CD4-positive, alpha-beta T cell (primary cell): ENCODE data around the gene SHROOM2. TPM values are rescaled to one million over a fixed set of nuclear protein-coding genes. Genes with fewer than 3 reads are reported as not detected.

Experiments
- ATAC-seq: fragments of 200-7000 bp; cut with Tn5 transposase; one replicate; pipeline ENCODE4 v1.10.0; 2022; ENCODE audit warnings: mild to moderate bottlenecking; ENCODE audit not compliant: poor library complexity
- CTCF ChIA-PET: fragments of 350-600 bp; sonication (Branson Sonifier 250); formaldehyde crosslinking; loops from one replicate; lab custom pipeline; 2021; ENCODE audit warnings: antibody characterized with exemption, inconsistent platforms; lab: Charles Lee
- POLR2A ChIA-PET: fragments of 350-600 bp; sonication (Branson Sonifier 250); formaldehyde crosslinking; loops from one replicate; lab custom pipeline; 2021; ENCODE audit warnings: antibody characterized with exemption, inconsistent platforms; lab: Charles Lee
- DNase-seq, 14 experiments: peaks; one replicate each; pipeline ENCODE4 v3.0.0-alpha.2; 2013 to 2020; ENCODE audit warnings: mixed read lengths in 2 of 14
- H3K27ac ChIP-seq, 2 donors: one replicate each; pipeline versions ENCODE4 v1.5.1 to v1.7.0; 2013; ENCODE audit warnings: low read length in 2 of 2, low read depth in 1 of 2, mild to moderate bottlenecking in 1 of 2
- H3K27me3 ChIP-seq, 2 experiments: 1 replicate in 1 of 2; 2 replicates in 1 of 2; pipeline versions ENCODE4 v1.6.1 to v1.7.0; 2013; ENCODE audit warnings: low read length in 2 of 2, control low read depth in 1 of 2, mild to moderate bottlenecking in 1 of 2, moderate library complexity in 1 of 2; ENCODE audit not compliant: insufficient read depth in 2 of 2, control insufficient read depth in 1 of 2
- H3K36me3 ChIP-seq: one replicate; pipeline ENCODE4 v1.6.1; 2013; ENCODE audit warnings: low read length, control low read depth; ENCODE audit not compliant: insufficient read depth
- H3K4me1 ChIP-seq: one replicate; pipeline ENCODE4 v1.6.1; 2013; ENCODE audit warnings: low read length, control low read depth; ENCODE audit not compliant: insufficient read depth
- H3K4me3 ChIP-seq: one replicate; pipeline ENCODE4 v1.5.1; 2013; ENCODE audit warnings: mild to moderate bottlenecking, low read length, moderate library complexity
- H3K9me3 ChIP-seq, 2 experiments: 1 replicate in 1 of 2; 2 replicates in 1 of 2; pipeline versions ENCODE4 v1.6.1 to v1.7.0; 2013; ENCODE audit warnings: low read length in 2 of 2, mild to moderate bottlenecking in 2 of 2, control low read depth in 1 of 2, moderate library complexity in 1 of 2; ENCODE audit not compliant: control insufficient read depth in 1 of 2, insufficient read depth in 1 of 2
- H3K27ac Mint-ChIP-seq: one replicate; pipeline ENCODE4 v1.8.0; 2020; ENCODE audit warnings: mixed read lengths
- H3K27me3 Mint-ChIP-seq: one replicate; pipeline ENCODE4 v1.8.0; 2021; ENCODE audit warnings: mixed read lengths
- H3K36me3 Mint-ChIP-seq: one replicate; pipeline ENCODE4 v1.8.0; 2021; ENCODE audit warnings: low read depth, mixed read lengths
- H3K4me1 Mint-ChIP-seq: one replicate; pipeline ENCODE4 v1.8.0; 2021; ENCODE audit warnings: low read depth, mixed read lengths
- H3K4me3 Mint-ChIP-seq: one replicate; pipeline ENCODE4 v1.8.0; 2020; ENCODE audit warnings: mild to moderate bottlenecking, mixed read lengths
- H3K9me3 Mint-ChIP-seq: one replicate; pipeline ENCODE4 v1.8.0; 2020; ENCODE audit warnings: mixed read lengths
- CTCF ChIP-seq: fragments of 200-600 bp; IDR thresholded peaks from one replicate; pipeline ENCODE4 v1.8.0; 2022; ENCODE audit warnings: antibody characterized with exemption, mild to moderate bottlenecking
- intact Hi-C, 2 experiments: fragments of 100-400 bp; cut with DNase I in 1 of 2; cut with micrococcal nuclease in 1 of 2; formaldehyde crosslinking; loops; one replicate each; pipeline versions ENCODE4 v1.15.1 to v1.9.0; 2023 to 2025; cut with DNase I, micrococcal nuclease
- total RNA-seq, 174 experiments: library from RNA in 2 of 174; stranded (reverse) in 2 of 174; gene quantifications; one replicate each; pipeline ENCODE4 v1.2.3 and lab custom pipeline; 2021 to 2026

The SHROOM2 gene
- total RNA-seq, 2 experiments from 2014 or later: not detected

DNA sequence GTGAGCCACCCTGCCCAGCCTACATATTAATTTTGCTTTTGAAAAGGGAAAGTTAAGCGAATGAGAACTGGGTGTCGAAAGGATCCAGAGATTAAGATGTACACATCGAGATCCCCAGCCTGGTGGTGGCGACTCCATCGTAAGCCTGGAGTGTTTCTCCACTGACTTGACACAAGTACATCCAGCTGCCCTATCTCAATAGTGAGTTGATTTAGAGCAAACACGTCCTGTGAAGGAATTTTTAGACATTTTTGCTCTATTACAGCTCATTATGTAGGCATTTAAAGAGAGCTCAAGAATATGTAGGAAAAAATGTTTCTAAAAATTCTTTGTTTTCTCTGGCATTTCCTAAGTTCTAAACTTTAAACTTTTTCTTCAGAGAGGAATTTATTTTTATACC, 169.3 kb downstream of the SHROOM2 start:
- ChIA-PET CTCF (no interaction called here), POLR2A (no interaction called here)
- no peaks in the 10 kb centered on the region for H3K4me1 Mint-ChIP-seq
- DNase-seq: no peak
- Histone ChIP-seq H3K9me3 (peaks cover 0 to 8% of the 10 kb centered on the region in 2 experiments), H3K27me3 (no peaks in the 10 kb centered on the region), H3K4me3 (no peak overlapping the region), H3K4me1 (no peaks in the 10 kb centered on the region), H3K36me3 (no peaks in the 10 kb centered on the region), H3K27ac (no peak overlapping the region)
- H3K9me3 Mint-ChIP-seq: no peaks in the 10 kb centered on the region
- no peak for TF ChIP-seq CTCF
- H3K4me3 Mint-ChIP-seq: no peak overlapping the region
- intact Hi-C loops: no loop called here
- ATAC-seq: no peak
- H3K27me3 Mint-ChIP-seq: peaks cover 5% of the 10 kb centered on the region
- H3K27ac Mint-ChIP-seq: no peak overlapping the region
- H3K36me3 Mint-ChIP-seq: no peaks in the 10 kb centered on the region

DNA sequence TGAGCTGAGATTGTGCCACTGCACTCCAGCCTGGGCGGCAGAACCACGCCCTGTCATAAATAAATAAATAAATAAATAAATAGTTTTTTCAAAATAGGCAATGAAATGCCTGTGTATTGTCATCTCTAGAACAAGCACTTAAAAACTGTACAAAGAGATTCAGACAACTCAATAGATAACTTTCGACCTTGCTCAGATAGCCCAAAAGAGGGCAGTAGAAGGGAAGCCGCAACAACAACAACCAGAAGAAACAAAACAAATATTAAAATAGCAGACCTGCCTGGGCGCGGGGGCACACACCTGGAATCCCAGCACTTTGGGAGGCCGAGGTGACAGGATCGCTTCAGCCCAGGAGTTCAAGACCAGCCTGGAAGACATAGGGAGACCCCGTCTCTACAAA, 171.5 kb downstream of the SHROOM2 start:
- peaks cover 5% of the 10 kb centered on the region for H3K27me3 Mint-ChIP-seq
- DNase-seq (no peak), ATAC-seq (no peak)
- no peaks in the 10 kb centered on the region for H3K4me1 Mint-ChIP-seq
- Histone ChIP-seq H3K9me3 (peaks cover 0 to 6% of the 10 kb centered on the region in 2 experiments), H3K4me1 (no peaks in the 10 kb centered on the region), H3K4me3 (no peak overlapping the region), H3K27me3 (no peaks in the 10 kb centered on the region), H3K27ac (no peak overlapping the region), H3K36me3 (no peaks in the 10 kb centered on the region)
- TF ChIP-seq CTCF: no peak
- H3K36me3 Mint-ChIP-seq: no peaks in the 10 kb centered on the region
- no peak overlapping the region for H3K27ac Mint-ChIP-seq
- intact Hi-C loops: no loop called here
- ChIA-PET POLR2A (no interaction called here), CTCF (no interaction called here)
- no peak overlapping the region for H3K4me3 Mint-ChIP-seq
- H3K9me3 Mint-ChIP-seq: no peaks in the 10 kb centered on the region

- POLR2A ChIA-PET: no interaction called here
- CTCF ChIA-PET: no interaction called here
- no peaks in the 10 kb centered on the region for H3K4me1 ChIP-seq
- no peaks in the 10 kb centered on the region for H3K36me3 ChIP-seq
- TF ChIP-seq CTCF: no peak
- Mint-ChIP-seq H3K36me3 (no peaks in the 10 kb centered on the region), H3K4me1 (no peaks in the 10 kb centered on the region), H3K27me3 (peaks cover 5% of the 10 kb centered on the region), H3K9me3 (no peaks in the 10 kb centered on the region), H3K27ac (no peak overlapping the region), H3K4me3 (no peak overlapping the region)
- H3K27me3 ChIP-seq: no peaks in the 10 kb centered on the region
- peaks cover 0 to 2% of the 10 kb centered on the region in 2 experiments for H3K9me3 ChIP-seq
- no peak for ATAC-seq
- no peak overlapping the region for H3K4me3 ChIP-seq
- DNase-seq: no peak
- H3K27ac ChIP-seq: no peak overlapping the region
- intact Hi-C loops: no loop called here
Observed at GRCh38 chrX:9958183-9958582, 172.0 kb downstream of the SHROOM2 start.
